Left lung (tissue), 10 donors: ENCODE measurements around the gene RIN2. TPM values are rescaled to one million over a fixed set of nuclear protein-coding genes. Genes with fewer than 3 reads are reported as not detected.
A peak's percentile ranks its signal among the peaks of the same experiment; 100 is the strongest.

Experiments used
- ATAC-seq: fragments of 200-7000 bp; cut with Tn5 transposase; one replicate; pipeline ENCODE4 v1.9.1; 2020; ENCODE audit warnings: moderate library complexity
- DNase-seq, 4 donors: peaks; one replicate each; pipeline ENCODE4 v3.0.0-alpha.2; 2013 to 2020
- H3K27ac ChIP-seq, 2 donors: fragments of 200-600 bp; sonication (generic) in 1 of 2; one replicate each; pipeline versions ENCODE4 v1.5.0 to v1.8.0; 2020 to 2021
- H3K27me3 ChIP-seq, 2 donors: fragments of 200-600 bp; sonication (generic) in 1 of 2; one replicate each; pipeline versions ENCODE4 v1.5.0 to v1.8.0; 2020 to 2021
- H3K36me3 ChIP-seq, 2 donors: fragments of 200-600 bp; sonication (generic) in 1 of 2; one replicate each; pipeline versions ENCODE4 v1.5.0 to v1.8.0; 2020 to 2021
- H3K4me1 ChIP-seq, 2 donors: fragments of 200-600 bp; one replicate each; pipeline ENCODE4 v1.8.0; 2021
- H3K4me3 ChIP-seq, 2 donors: fragments of 200-600 bp; sonication (generic) in 1 of 2; one replicate each; pipeline versions ENCODE4 v1.5.0 to v1.8.0; 2020 to 2021; ENCODE audit warnings: mild to moderate bottlenecking in 1 of 2
- H3K9me3 ChIP-seq, 2 donors: fragments of 200-600 bp; sonication (generic) in 1 of 2; one replicate each; pipeline versions ENCODE4 v1.5.0 to v1.8.0; 2020 to 2021
- intact Hi-C, 2 donors: fragments of 100-400 bp; cut with DNase I; formaldehyde crosslinking; loops; one replicate each; pipeline versions ENCODE4 v1.11.2 to v1.14.2; 2022
- polyA plus RNA-seq, 6 donors: library from polyadenylated mRNA; unstranded; fragments of 120-200 nt; gene quantifications; one replicate each; pipeline ENCODE4 v1.2.1, GENCODE V29; 2013; ENCODE audit not compliant: insufficient read length in 6 of 6
- total RNA-seq, 2 donors: library from RNA; stranded (reverse); fragmentation: NEBNext Ultra II Directional; extraction: Animal tissue kit (Norgen Biotek cat#: 25700); gene quantifications; one replicate each; pipeline ENCODE4 v1.2.1, GENCODE V29; 2021
- TF ChIP-seq, protein P1 (sequence below), 2 donors: fragments of 200-600 bp; sonication (generic) in 1 of 2; IDR thresholded peaks; one replicate each; pipeline versions ENCODE4 v1.5.0 to v1.8.0; 2021; ENCODE audit warnings: antibody characterized with exemption in 2 of 2
- donor health status: DM: no; HTN: yes; CAD: no.
- donor health status: DM: no; HTN: no; CAD: no.

RIN2 gene
- total and polyA plus RNA-seq, 8 donors: 34.8 to 69.8 (median 39.7) TPM

DNA sequence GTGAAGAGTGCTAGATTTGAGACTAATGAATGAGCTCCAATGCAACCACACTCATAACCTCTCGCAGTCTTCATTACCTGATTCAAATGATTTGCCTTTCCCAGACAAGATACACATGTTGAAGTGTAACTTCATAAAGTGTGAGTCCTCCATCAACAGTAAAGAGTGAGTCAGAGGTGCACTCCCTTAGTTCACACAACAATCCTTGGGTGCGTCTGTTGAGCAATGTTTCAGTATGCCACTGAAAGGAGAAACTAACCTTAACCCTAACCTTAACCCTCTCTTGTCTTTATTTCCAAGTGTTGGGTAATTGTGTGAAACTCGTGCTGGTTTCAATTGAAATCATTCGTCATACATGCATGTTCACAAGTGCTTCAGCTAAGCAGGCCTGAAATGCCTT, 21.0 kb upstream of the RIN2 start:
- TF ChIP-seq, protein P1, sequence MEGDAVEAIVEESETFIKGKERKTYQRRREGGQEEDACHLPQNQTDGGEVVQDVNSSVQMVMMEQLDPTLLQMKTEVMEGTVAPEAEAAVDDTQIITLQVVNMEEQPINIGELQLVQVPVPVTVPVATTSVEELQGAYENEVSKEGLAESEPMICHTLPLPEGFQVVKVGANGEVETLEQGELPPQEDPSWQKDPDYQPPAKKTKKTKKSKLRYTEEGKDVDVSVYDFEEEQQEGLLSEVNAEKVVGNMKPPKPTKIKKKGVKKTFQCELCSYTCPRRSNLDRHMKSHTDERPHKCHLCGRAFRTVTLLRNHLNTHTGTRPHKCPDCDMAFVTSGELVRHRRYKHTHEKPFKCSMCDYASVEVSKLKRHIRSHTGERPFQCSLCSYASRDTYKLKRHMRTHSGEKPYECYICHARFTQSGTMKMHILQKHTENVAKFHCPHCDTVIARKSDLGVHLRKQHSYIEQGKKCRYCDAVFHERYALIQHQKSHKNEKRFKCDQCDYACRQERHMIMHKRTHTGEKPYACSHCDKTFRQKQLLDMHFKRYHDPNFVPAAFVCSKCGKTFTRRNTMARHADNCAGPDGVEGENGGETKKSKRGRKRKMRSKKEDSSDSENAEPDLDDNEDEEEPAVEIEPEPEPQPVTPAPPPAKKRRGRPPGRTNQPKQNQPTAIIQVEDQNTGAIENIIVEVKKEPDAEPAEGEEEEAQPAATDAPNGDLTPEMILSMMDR (IDR thresholded peaks at IDR 0.05): no peak
- Histone ChIP-seq H3K27me3 (no peaks in the 10 kb centered on the region), H3K36me3 (no peaks in the 10 kb centered on the region), H3K9me3 (no peaks in the 10 kb centered on the region), H3K4me3 (no peak overlapping the region), H3K4me1 (peaks cover 0 to 32% of the 10 kb centered on the region in 2 donors), H3K27ac (peak overlapping the region in 1 of 2 donors; percentile 42)
- DNase-seq (peak in 1 of 4 donors; percentile 28), ATAC-seq (peak; percentile 92)
- intact Hi-C loops: no loop called here

GRCh38 chr20:19738951-19739350, 19.1 kb upstream of the RIN2 start:
- Histone ChIP-seq H3K9me3 (no peaks in the 10 kb centered on the region), H3K27ac (no peak overlapping the region), H3K36me3 (no peaks in the 10 kb centered on the region), H3K4me3 (no peak overlapping the region), H3K4me1 (peaks cover 0 to 46% of the 10 kb centered on the region in 2 donors), H3K27me3 (no peaks in the 10 kb centered on the region)
- ATAC-seq (no peak), DNase-seq (no peak)
- TF ChIP-seq, protein P1 (IDR thresholded peaks at IDR 0.05): no peak
- intact Hi-C loops: no loop called here

DNA sequence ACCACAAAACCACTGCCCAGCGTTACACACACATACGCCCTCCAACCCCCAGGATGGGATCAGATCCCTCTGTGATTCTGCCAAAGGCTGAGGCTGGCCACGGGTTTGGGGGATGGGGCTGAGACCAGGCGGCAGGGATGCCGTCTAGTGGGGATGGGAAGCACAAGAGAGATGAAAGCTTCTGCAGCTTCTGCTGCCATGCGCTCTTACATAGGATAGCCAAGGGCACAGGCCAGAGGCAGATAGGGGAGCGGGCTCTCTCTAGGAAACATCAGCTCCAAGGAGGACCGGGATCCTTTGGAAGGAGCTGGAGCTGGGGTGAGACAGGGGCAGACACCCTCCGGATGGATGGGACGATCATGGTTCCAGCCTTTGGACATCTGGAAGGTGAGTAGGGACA, 18.7 kb upstream of the RIN2 start:
- Histone ChIP-seq H3K27me3 (no peaks in the 10 kb centered on the region), H3K9me3 (no peaks in the 10 kb centered on the region), H3K36me3 (no peaks in the 10 kb centered on the region), H3K4me3 (no peak overlapping the region), H3K4me1 (peaks cover 0 to 46% of the 10 kb centered on the region in 2 donors), H3K27ac (no peak overlapping the region)
- TF ChIP-seq, protein P1 (IDR thresholded peaks at IDR 0.05): no peak
- no peak for ATAC-seq
- no peak for DNase-seq
- intact Hi-C loops: no loop called here

GRCh38 chr20:19740512-19740911, 17.5 kb upstream of the RIN2 start:
- Histone ChIP-seq H3K4me3 (no peak overlapping the region), H3K27ac (no peak overlapping the region), H3K4me1 (peaks cover 0 to 40% of the 10 kb centered on the region in 2 donors), H3K36me3 (no peaks in the 10 kb centered on the region), H3K9me3 (peaks cover 0 to 3% of the 10 kb centered on the region in 2 donors), H3K27me3 (no peaks in the 10 kb centered on the region)
- intact Hi-C loops: no loop called here
- TF ChIP-seq, protein P1 (IDR thresholded peaks at IDR 0.05): no peak
- ATAC-seq (no peak), DNase-seq (no peak)

GRCh38 chr20:19741924-19742323, 16.1 kb upstream of the RIN2 start:
- Histone ChIP-seq H3K4me1 (peaks cover 0 to 26% of the 10 kb centered on the region in 2 donors), H3K27me3 (no peaks in the 10 kb centered on the region), H3K36me3 (no peaks in the 10 kb centered on the region), H3K9me3 (peaks cover 0 to 6% of the 10 kb centered on the region in 2 donors), H3K27ac (no peak overlapping the region), H3K4me3 (no peak overlapping the region)
- ATAC-seq: no peak
- intact Hi-C loops: no loop called here
- TF ChIP-seq, protein P1 (IDR thresholded peaks at IDR 0.05): no peak
- no peak for DNase-seq
